ENCODE results near the gene FAM20A. TPM values are rescaled to one million over a fixed set of nuclear protein-coding genes. Genes with fewer than 3 reads are reported as not detected.

Gene FAM20A
- total and polyA plus RNA-seq, 2 donors (not counting 1 experiment from before 2014, with no cell fraction given): 0.96 to 14.9 TPM

GRCh38 chr17:68595986-68596385 lies 5.2 kb downstream of the FAM20A start:
- TF ChIP-seq CTCF (conservative IDR thresholded peaks at IDR 0.05 in 1 of 2, IDR thresholded peaks at IDR 0.05 in 1 of 2; ENCODE audit: low read depth in 1 of 2, low read length in 2 of 2): no peak
- no peak for TF ChIP-seq EZH2 (IDR thresholded peaks at IDR 0.05; ENCODE audit: low read length, missing control alignments)
- no peak overlapping the region for H3K27ac ChIP-seq (ENCODE audit: insufficient read depth, low read length)
- H3K4me1 ChIP-seq (ENCODE audit: control insufficient read depth, extremely low read depth, insufficient read depth, low read length): no peaks in the 10 kb centered on the region
- H4K20me1 ChIP-seq (ENCODE audit: control insufficient read depth, extremely low read depth, insufficient read depth, low read length): no peaks in the 10 kb centered on the region
- H3K9me3 ChIP-seq (ENCODE audit: control insufficient read depth, insufficient read depth, low read depth, low read length): no peaks in the 10 kb centered on the region
- no peak overlapping the region for H3K9ac ChIP-seq (ENCODE audit: insufficient read depth, low read length)
- no peaks in the 10 kb centered on the region for H3K79me2 ChIP-seq (ENCODE audit: control insufficient read depth, insufficient read depth, low read length)
- H3K36me3 ChIP-seq (ENCODE audit: control insufficient read depth, insufficient read depth, low read length): no peaks in the 10 kb centered on the region
- no peak overlapping the region for H2AFZ ChIP-seq (ENCODE audit: low read length)
- H3K4me3 ChIP-seq (replicated peaks in 1 of 4; ENCODE audit: control extremely low read depth in 1 of 4, insufficient read depth in 1 of 4, low read depth in 3 of 4, low read length in 4 of 4): no peak overlapping the region
- peaks cover 7% of the 10 kb centered on the region for H3K27me3 ChIP-seq (ENCODE audit: control insufficient read depth, insufficient read depth, low read length)
- no peak overlapping the region for H3K4me2 ChIP-seq (ENCODE audit: extremely low read depth, insufficient read depth, low read length)
- DNase-seq (ENCODE audit: low read depth in 2 of 2): no peak

GRCh38 chr17:68595496-68595895 lies 5.7 kb downstream of the FAM20A start:
- H3K4me3 ChIP-seq (replicated peaks in 1 of 4; ENCODE audit: control extremely low read depth in 1 of 4, insufficient read depth in 1 of 4, low read depth in 3 of 4, low read length in 4 of 4): no peak overlapping the region
- peaks cover 7% of the 10 kb centered on the region for H3K27me3 ChIP-seq (ENCODE audit: control insufficient read depth, insufficient read depth, low read length)
- TF ChIP-seq EZH2 (IDR thresholded peaks at IDR 0.05; ENCODE audit: low read length, missing control alignments) (no peak), CTCF (conservative IDR thresholded peaks at IDR 0.05 in 1 of 2, IDR thresholded peaks at IDR 0.05 in 1 of 2; ENCODE audit: low read depth in 1 of 2, low read length in 2 of 2) (no peak)
- H3K4me1 ChIP-seq (ENCODE audit: control insufficient read depth, extremely low read depth, insufficient read depth, low read length): no peaks in the 10 kb centered on the region
- no peak overlapping the region for H3K4me2 ChIP-seq (ENCODE audit: extremely low read depth, insufficient read depth, low read length)
- no peak overlapping the region for H3K9ac ChIP-seq (ENCODE audit: insufficient read depth, low read length)
- no peaks in the 10 kb centered on the region for H3K36me3 ChIP-seq (ENCODE audit: control insufficient read depth, insufficient read depth, low read length)
- H3K79me2 ChIP-seq (ENCODE audit: control insufficient read depth, insufficient read depth, low read length): no peaks in the 10 kb centered on the region
- H2AFZ ChIP-seq (ENCODE audit: low read length): no peak overlapping the region
- no peaks in the 10 kb centered on the region for H3K9me3 ChIP-seq (ENCODE audit: control insufficient read depth, insufficient read depth, low read depth, low read length)
- no peaks in the 10 kb centered on the region for H4K20me1 ChIP-seq (ENCODE audit: control insufficient read depth, extremely low read depth, insufficient read depth, low read length)
- no peak for DNase-seq (ENCODE audit: low read depth in 2 of 2)
- H3K27ac ChIP-seq (ENCODE audit: insufficient read depth, low read length): no peak overlapping the region

- Histone ChIP-seq H2AFZ (ENCODE audit: low read length) (no peak overlapping the region), H4K20me1 (ENCODE audit: control insufficient read depth, extremely low read depth, insufficient read depth, low read length) (no peaks in the 10 kb centered on the region), H3K4me2 (ENCODE audit: extremely low read depth, insufficient read depth, low read length) (no peak overlapping the region), H3K27ac (ENCODE audit: insufficient read depth, low read length) (no peak overlapping the region), H3K9ac (ENCODE audit: insufficient read depth, low read length) (no peak overlapping the region), H3K4me3 (replicated peaks in 1 of 4; ENCODE audit: control extremely low read depth in 1 of 4, insufficient read depth in 1 of 4, low read depth in 3 of 4, low read length in 4 of 4) (no peak overlapping the region), H3K27me3 (ENCODE audit: control insufficient read depth, insufficient read depth, low read length) (peaks cover under 1% of the 10 kb centered on the region), H3K4me1 (ENCODE audit: control insufficient read depth, extremely low read depth, insufficient read depth, low read length) (no peaks in the 10 kb centered on the region), H3K36me3 (ENCODE audit: control insufficient read depth, insufficient read depth, low read length) (no peaks in the 10 kb centered on the region), H3K79me2 (ENCODE audit: control insufficient read depth, insufficient read depth, low read length) (no peaks in the 10 kb centered on the region), H3K9me3 (ENCODE audit: control insufficient read depth, insufficient read depth, low read depth, low read length) (no peaks in the 10 kb centered on the region)
- DNase-seq (ENCODE audit: low read depth in 2 of 2): no peak
- TF ChIP-seq EZH2 (IDR thresholded peaks at IDR 0.05; ENCODE audit: low read length, missing control alignments) (no peak), CTCF (conservative IDR thresholded peaks at IDR 0.05 in 1 of 2, IDR thresholded peaks at IDR 0.05 in 1 of 2; ENCODE audit: low read depth in 1 of 2, low read length in 2 of 2) (no peak)
Measured at GRCh38 chr17:68594552-68594951, 6.6 kb downstream of the FAM20A start.

All from fibroblast of lung (primary cell).